ENCODE results near the gene HDGFL3. TPM values are rescaled to one million over a fixed set of nuclear protein-coding genes. Genes with fewer than 3 reads are reported as not detected.
A peak's percentile ranks its signal among the peaks of the same experiment; 100 is the strongest.

Gene HDGFL3
- total and polyA plus RNA-seq, 2 donors from 2014 or later: 13.9 to 40.1 TPM

DNA sequence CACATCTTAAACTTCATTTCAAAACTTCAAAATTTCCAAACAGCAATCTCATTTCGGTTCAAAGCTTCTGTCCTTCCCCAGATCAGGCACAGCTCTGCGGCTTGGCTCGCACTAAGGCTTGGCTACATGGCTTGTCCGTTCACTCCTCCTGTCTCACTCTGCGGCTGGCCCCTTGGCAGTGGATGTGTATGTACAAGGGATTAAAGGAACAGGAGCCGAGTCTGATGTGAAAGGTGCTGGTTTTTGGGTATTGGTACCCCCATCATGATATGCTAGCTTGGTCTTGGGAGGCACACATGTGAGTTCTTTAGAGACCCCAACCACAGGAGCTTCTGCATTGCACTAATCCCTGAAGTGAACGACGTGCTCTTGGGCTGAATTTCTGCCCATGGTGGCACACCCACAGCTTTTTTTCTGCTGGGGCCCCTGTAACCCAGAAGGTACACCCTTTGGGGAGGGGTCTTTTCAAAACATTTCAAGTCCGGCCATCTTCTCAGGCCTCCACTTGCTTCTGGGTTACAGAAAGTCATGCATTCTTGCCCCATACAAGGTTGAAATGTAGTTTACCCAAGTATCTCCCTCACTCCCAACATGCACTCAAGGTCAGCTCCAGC is 87.5 kb downstream of the HDGFL3 start:
- FAIRE-seq (no peak), DNase-seq (peak in 1 of 5 donors; percentile 48)
- Histone ChIP-seq H3K9ac (ENCODE audit: low read length in 3 of 3) (no peak overlapping the region), H3K27ac (ENCODE audit: low read depth in 2 of 2, low read length in 2 of 2) (no peak overlapping the region), H3K4me1 (ENCODE audit: control insufficient read depth in 2 of 3, insufficient read depth in 2 of 3, low read depth in 1 of 3, low read length in 3 of 3) (no peaks in the 10 kb centered on the region), H3K4me3 (ENCODE audit: low read length in 3 of 3) (no peak overlapping the region), H3K9me3 (ENCODE audit: control insufficient read depth in 2 of 3, insufficient read depth in 1 of 3, low read length in 3 of 3) (no peaks in the 10 kb centered on the region), H3K27me3 (ENCODE audit: control insufficient read depth, insufficient read depth, low read length) (no peaks in the 10 kb centered on the region), H3K36me3 (ENCODE audit: control insufficient read depth in 2 of 3, insufficient read depth in 3 of 3, low read length in 3 of 3) (no peaks in the 10 kb centered on the region)
- TF ChIP-seq, protein P1, sequence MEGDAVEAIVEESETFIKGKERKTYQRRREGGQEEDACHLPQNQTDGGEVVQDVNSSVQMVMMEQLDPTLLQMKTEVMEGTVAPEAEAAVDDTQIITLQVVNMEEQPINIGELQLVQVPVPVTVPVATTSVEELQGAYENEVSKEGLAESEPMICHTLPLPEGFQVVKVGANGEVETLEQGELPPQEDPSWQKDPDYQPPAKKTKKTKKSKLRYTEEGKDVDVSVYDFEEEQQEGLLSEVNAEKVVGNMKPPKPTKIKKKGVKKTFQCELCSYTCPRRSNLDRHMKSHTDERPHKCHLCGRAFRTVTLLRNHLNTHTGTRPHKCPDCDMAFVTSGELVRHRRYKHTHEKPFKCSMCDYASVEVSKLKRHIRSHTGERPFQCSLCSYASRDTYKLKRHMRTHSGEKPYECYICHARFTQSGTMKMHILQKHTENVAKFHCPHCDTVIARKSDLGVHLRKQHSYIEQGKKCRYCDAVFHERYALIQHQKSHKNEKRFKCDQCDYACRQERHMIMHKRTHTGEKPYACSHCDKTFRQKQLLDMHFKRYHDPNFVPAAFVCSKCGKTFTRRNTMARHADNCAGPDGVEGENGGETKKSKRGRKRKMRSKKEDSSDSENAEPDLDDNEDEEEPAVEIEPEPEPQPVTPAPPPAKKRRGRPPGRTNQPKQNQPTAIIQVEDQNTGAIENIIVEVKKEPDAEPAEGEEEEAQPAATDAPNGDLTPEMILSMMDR (IDR thresholded peaks at IDR 0.05; ENCODE audit: borderline replicate concordance, extremely low read depth, insufficient read depth): no peak
- intact Hi-C loops (cut with DNase I): no loop called here

- Histone ChIP-seq H3K27me3 (ENCODE audit: control insufficient read depth, insufficient read depth, low read length) (no peaks in the 10 kb centered on the region), H3K27ac (ENCODE audit: low read depth in 2 of 2, low read length in 2 of 2) (no peak overlapping the region), H3K4me3 (ENCODE audit: low read length in 3 of 3) (no peak overlapping the region), H3K36me3 (ENCODE audit: control insufficient read depth in 2 of 3, insufficient read depth in 3 of 3, low read length in 3 of 3) (no peaks in the 10 kb centered on the region), H3K9me3 (ENCODE audit: control insufficient read depth in 2 of 3, insufficient read depth in 1 of 3, low read length in 3 of 3) (no peaks in the 10 kb centered on the region), H3K4me1 (ENCODE audit: control insufficient read depth in 2 of 3, insufficient read depth in 2 of 3, low read depth in 1 of 3, low read length in 3 of 3) (no peaks in the 10 kb centered on the region), H3K9ac (ENCODE audit: low read length in 3 of 3) (no peak overlapping the region)
- FAIRE-seq (no peak), DNase-seq (no peak)
- intact Hi-C loops (cut with DNase I): no loop called here
- TF ChIP-seq, protein P1 (IDR thresholded peaks at IDR 0.05; ENCODE audit: borderline replicate concordance, extremely low read depth, insufficient read depth): no peak
Observed at GRCh38 chr15:83118968-83119367, 88.7 kb downstream of the HDGFL3 start.

GRCh38 chr15:83118291-83118827 is 89.3 kb downstream of the HDGFL3 start:
- intact Hi-C loops (cut with DNase I): no loop called here
- H3K36me3 ChIP-seq (ENCODE audit: control insufficient read depth in 2 of 3, insufficient read depth in 3 of 3, low read length in 3 of 3): no peaks in the 10 kb centered on the region
- no peak overlapping the region for H3K9ac ChIP-seq (ENCODE audit: low read length in 3 of 3)
- FAIRE-seq (no peak), DNase-seq (no peak)
- H3K4me1 ChIP-seq (ENCODE audit: control insufficient read depth in 2 of 3, insufficient read depth in 2 of 3, low read depth in 1 of 3, low read length in 3 of 3): peaks cover 0 to 2% (median 0%) of the 10 kb centered on the region in 3 donors
- TF ChIP-seq, protein P1 (IDR thresholded peaks at IDR 0.05; ENCODE audit: borderline replicate concordance, extremely low read depth, insufficient read depth): no peak
- H3K27me3 ChIP-seq (ENCODE audit: control insufficient read depth, insufficient read depth, low read length): no peaks in the 10 kb centered on the region
- no peak overlapping the region for H3K4me3 ChIP-seq (ENCODE audit: low read length in 3 of 3)
- no peaks in the 10 kb centered on the region for H3K9me3 ChIP-seq (ENCODE audit: control insufficient read depth in 2 of 3, insufficient read depth in 1 of 3, low read length in 3 of 3)
- H3K27ac ChIP-seq (ENCODE audit: low read depth in 2 of 2, low read length in 2 of 2): no peak overlapping the region

Data from kidney (tissue), 14 donors.